Measurements from ENCODE around the gene SETDB2. TPM values are rescaled to one million over a fixed set of nuclear protein-coding genes. Genes with fewer than 3 reads are reported as not detected.

SETDB2 gene, protein sequence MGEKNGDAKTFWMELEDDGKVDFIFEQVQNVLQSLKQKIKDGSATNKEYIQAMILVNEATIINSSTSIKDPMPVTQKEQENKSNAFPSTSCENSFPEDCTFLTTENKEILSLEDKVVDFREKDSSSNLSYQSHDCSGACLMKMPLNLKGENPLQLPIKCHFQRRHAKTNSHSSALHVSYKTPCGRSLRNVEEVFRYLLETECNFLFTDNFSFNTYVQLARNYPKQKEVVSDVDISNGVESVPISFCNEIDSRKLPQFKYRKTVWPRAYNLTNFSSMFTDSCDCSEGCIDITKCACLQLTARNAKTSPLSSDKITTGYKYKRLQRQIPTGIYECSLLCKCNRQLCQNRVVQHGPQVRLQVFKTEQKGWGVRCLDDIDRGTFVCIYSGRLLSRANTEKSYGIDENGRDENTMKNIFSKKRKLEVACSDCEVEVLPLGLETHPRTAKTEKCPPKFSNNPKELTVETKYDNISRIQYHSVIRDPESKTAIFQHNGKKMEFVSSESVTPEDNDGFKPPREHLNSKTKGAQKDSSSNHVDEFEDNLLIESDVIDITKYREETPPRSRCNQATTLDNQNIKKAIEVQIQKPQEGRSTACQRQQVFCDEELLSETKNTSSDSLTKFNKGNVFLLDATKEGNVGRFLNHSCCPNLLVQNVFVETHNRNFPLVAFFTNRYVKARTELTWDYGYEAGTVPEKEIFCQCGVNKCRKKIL
- 7.3 TPM for polyA plus RNA-seq (2012; ENCODE audit: missing spikeins)

DNA sequence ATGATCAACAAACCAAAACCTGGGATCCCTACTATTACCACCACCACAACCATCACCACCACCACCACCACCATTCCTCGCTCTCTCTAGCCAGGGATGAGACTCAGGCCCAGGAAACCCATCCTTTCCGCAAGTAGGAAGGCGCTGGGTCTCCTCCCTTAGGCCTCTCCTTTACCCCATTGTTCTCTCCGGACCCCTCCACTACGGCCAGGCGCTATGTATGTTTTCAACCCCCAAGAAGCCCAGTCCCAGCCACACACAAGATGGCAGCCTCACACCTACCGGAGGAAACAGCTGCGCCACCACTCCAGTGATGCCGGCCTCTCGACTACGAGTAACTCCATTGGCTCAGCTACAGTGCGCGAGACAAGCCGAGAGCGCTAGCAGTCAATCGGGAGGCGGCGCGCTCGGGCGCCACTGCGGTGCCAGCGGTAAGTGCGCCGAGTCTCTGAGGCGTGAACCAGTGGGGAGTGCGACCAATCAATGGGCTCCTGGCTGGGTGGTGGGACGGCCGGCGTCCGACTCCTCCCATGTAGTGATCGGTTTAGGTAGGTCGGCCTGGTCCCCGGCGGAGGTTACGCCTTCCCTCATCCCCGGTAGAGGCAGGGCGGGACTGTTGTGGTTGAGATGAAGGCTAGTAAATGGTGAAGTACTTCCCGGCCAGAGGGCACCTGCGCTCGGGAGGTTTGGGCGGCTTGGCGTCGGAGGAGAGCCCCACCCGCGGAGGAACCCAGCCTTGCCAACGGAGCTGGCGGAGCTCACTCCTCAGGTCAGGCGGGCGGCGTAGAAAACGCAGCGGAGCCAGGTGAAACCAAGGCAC, at the start of gene SETDB2, which contains the start of gene CAB39L:
TSS of gene SETDB2 (plus strand) at position 571 of the 820 bp plus-strand sequence. CDS start 7,620 bp downstream, outside the sequence.
TSS of gene CAB39L (minus strand) at position 361 of the 820 bp plus-strand sequence. CDS start 61,154 bp downstream, outside the sequence.
- DNase-seq (ENCODE audit: insufficient read length) (peak; percentile 83), FAIRE-seq (peak; percentile 100)
- TF ChIP-seq TAF1 (IDR thresholded peaks at IDR 0.05; ENCODE audit: borderline replicate concordance, low read depth, low read length), result peak; percentile 46; the same call in 1 of the 2 replicates
- TF ChIP-seq POLR2A (IDR thresholded peaks at IDR 0.05; ENCODE audit: low read depth, low read length), result peak; percentile 69; the same call in 1 of the 2 replicates
- TF ChIP-seq POLR2AphosphoS5 (IDR thresholded peaks at IDR 0.05; ENCODE audit: low read depth, low read length), result peak; percentile 84; the same call in 1 of the 2 replicates

- FAIRE-seq, result no peak
- no peak for TF ChIP-seq TAF1 (IDR thresholded peaks at IDR 0.05; ENCODE audit: borderline replicate concordance, low read depth, low read length)
- no peak for TF ChIP-seq POLR2AphosphoS5 (IDR thresholded peaks at IDR 0.05; ENCODE audit: low read depth, low read length)
- TF ChIP-seq POLR2A (IDR thresholded peaks at IDR 0.05; ENCODE audit: low read depth, low read length), result no peak
- no peak for DNase-seq (ENCODE audit: insufficient read length)
Measured at GRCh38 chr13:49395451-49395865, 48.6 kb upstream of the SETDB2 start.

GRCh38 chr13:49395878-49396380, 48.1 kb upstream of the SETDB2 start:
- DNase-seq (ENCODE audit: insufficient read length) (no peak), FAIRE-seq (no peak)
- TF ChIP-seq POLR2A (IDR thresholded peaks at IDR 0.05; ENCODE audit: low read depth, low read length) (no peak), TAF1 (IDR thresholded peaks at IDR 0.05; ENCODE audit: borderline replicate concordance, low read depth, low read length) (no peak), POLR2AphosphoS5 (IDR thresholded peaks at IDR 0.05; ENCODE audit: low read depth, low read length) (no peak)

- FAIRE-seq (no peak), DNase-seq (ENCODE audit: insufficient read length) (no peak)
- TF ChIP-seq TAF1 (IDR thresholded peaks at IDR 0.05; ENCODE audit: borderline replicate concordance, low read depth, low read length), result no peak
Measured at GRCh38 chr13:49399801-49400472, 44.1 kb upstream of the SETDB2 start.

DNA sequence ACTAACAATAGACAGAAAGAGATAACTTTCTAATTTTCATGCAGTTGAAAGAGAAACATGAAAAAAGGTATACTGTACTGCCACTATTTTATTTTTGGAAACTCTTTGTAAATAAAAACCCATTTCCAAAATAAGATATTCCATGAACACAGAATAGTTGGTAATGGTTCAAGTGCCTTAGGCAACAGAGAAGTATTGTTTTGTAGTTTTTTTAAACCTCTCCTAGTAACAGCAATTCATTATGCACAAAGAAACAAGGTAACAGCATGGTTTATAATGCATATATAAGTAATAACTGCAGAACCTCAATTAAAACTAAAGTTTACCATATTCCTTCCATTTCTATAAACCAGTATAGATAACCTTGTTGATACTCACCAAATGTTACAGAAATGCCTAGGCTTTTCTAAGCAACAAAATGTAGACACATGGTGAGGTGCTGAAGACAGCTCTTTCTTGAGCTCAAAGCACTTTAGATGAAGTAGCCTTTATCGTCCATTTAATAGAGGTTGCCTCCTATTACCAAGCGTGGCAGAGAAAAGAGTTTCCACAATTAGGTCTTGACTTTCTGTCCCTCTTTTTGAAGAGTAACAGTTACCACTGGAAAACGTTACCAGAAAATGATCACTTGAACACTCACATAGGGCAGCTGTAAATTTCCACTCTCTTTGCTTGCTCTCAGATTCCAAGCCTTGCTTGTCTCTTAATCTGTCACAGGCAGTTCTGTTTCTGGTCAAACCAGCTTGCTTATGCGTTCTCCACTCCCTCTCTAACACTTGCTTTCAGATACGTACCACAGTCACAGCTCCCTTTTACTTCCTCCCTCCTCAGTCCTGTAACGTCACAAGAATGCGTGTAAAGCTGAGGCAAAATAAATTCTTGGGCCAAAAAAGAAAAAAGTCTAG, 43.1 kb upstream of the SETDB2 start:
- DNase-seq (ENCODE audit: insufficient read length) (no peak), FAIRE-seq (peak; percentile 44)
- TF ChIP-seq POLR2A (IDR thresholded peaks at IDR 0.05; ENCODE audit: low read depth, low read length), result no peak
- no peak for TF ChIP-seq POLR2AphosphoS5 (IDR thresholded peaks at IDR 0.05; ENCODE audit: low read depth, low read length)
- TF ChIP-seq TAF1 (IDR thresholded peaks at IDR 0.05; ENCODE audit: borderline replicate concordance, low read depth, low read length), result no peak

DNA sequence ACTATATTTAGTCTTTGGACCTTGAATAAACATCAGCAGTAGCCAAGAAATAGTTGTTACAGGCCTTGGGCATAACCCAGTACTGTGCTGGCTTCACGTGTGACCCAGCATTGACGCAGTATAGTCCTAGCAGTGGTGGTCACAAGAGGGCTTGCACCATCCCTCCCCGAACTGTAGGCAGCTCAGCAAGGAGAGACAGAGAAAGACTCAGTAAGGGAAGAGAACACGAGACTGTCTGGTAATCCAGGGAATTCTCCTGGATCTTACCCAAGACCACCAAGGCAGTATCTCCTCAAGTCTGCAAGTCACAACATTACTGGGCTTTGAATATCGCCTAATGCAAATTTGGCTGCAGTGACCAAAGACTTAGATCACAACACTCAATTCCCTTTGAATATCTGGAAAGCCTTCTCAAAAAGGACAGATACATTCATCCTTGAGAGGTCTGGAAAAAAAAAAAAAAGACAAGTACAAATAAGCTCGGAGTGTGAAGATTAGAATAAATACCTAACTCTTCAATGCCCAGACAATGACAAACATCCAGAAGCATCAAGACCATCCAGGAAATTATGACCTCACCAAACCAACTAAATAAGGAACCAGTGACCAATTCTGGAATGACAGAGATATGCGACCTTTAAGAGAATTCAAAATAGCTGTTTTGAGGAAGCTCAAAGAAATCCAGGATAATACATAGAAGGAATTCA, 39.9 kb upstream of the SETDB2 start:
- no peak for TF ChIP-seq POLR2AphosphoS5 (IDR thresholded peaks at IDR 0.05; ENCODE audit: low read depth, low read length)
- no peak for TF ChIP-seq POLR2A (IDR thresholded peaks at IDR 0.05; ENCODE audit: low read depth, low read length)
- no peak for TF ChIP-seq TAF1 (IDR thresholded peaks at IDR 0.05; ENCODE audit: borderline replicate concordance, low read depth, low read length)
- FAIRE-seq (no peak), DNase-seq (ENCODE audit: insufficient read length) (no peak)

- FAIRE-seq (no peak), DNase-seq (ENCODE audit: insufficient read length) (no peak)
- no peak for TF ChIP-seq POLR2A (IDR thresholded peaks at IDR 0.05; ENCODE audit: low read depth, low read length)
Measured at GRCh38 chr13:49404703-49405020, 39.4 kb upstream of the SETDB2 start.

- no peak for TF ChIP-seq TAF1 (IDR thresholded peaks at IDR 0.05; ENCODE audit: borderline replicate concordance, low read depth, low read length)
- no peak for TF ChIP-seq POLR2AphosphoS5 (IDR thresholded peaks at IDR 0.05; ENCODE audit: low read depth, low read length)
- no peak for TF ChIP-seq POLR2A (IDR thresholded peaks at IDR 0.05; ENCODE audit: low read depth, low read length)
- FAIRE-seq, result no peak
- no peak for DNase-seq (ENCODE audit: insufficient read length)
Measured at GRCh38 chr13:49407068-49407467, 37.0 kb upstream of the SETDB2 start.

- DNase-seq (ENCODE audit: insufficient read length) (no peak), FAIRE-seq (no peak)
- TF ChIP-seq POLR2AphosphoS5 (IDR thresholded peaks at IDR 0.05; ENCODE audit: low read depth, low read length) (no peak), POLR2A (IDR thresholded peaks at IDR 0.05; ENCODE audit: low read depth, low read length) (no peak), TAF1 (IDR thresholded peaks at IDR 0.05; ENCODE audit: borderline replicate concordance, low read depth, low read length) (no peak)
Measured at GRCh38 chr13:49407936-49408335, 36.1 kb upstream of the SETDB2 start.

Data from GM12892 (cell line).